Measurements from ENCODE around the gene LY6G6F.

LY6G6F gene

GRCh38 chr6:31740397-31741223 is 33.9 kb downstream of the LY6G6F start:
- DNase-seq: no peak

DNA sequence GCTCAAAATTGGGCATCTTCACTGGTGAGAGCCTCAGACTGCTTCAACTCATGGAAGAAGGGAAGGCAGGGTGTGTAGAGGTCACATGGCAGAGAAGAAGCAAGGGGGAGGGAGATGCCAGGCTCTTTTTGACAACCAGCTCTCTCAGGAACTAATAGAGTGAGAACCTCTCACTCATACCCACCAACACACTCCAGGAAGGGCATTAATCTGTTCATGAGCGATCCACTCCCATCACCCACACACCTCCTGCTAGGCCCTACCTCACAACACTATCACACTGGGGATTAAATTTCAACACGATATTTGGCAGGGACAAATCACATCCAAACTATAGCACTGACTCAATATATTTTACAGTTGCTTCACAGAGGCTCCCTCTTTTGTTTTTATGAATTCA is 35.1 kb downstream of the LY6G6F start:
- no peak for DNase-seq

- no peak for DNase-seq
These were observed 36.2 kb downstream of the LY6G6F start for GRCh38 chr6:31742894-31743293.

GRCh38 chr6:31744422-31744821 is 37.8 kb downstream of the LY6G6F start:
- DNase-seq: no peak

GRCh38 chr6:31749301-31750036 is 42.8 kb downstream of the LY6G6F start:
- no peak for DNase-seq

GRCh38 chr6:31750411-31751022 is 43.9 kb downstream of the LY6G6F start:
- DNase-seq: no peak

- DNase-seq: no peak
These were observed 46.2 kb downstream of the LY6G6F start for GRCh38 chr6:31752739-31753319.

DNA sequence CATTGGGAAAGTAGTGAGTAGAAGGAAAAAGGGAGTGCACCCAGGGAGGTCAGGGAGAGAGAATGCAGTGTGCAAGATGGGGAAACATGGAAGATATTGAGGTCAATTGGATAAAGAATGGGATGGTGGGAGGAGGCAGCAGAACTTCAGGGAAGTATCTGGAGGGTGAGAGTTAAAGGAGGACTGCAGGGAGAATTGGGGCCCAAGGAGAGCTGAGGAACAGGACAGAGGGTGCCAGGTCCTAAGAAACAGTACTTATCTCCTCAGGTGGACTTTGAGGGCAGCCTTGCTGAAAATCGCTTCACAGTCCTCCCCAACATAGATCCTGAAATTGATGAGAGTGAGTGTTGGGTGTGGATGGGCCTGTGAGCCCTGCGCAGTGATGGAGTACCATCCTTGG is 51.6 kb downstream of the LY6G6F start:
- DNase-seq: no peak
